Stimulated activated CD4-positive, alpha-beta T cell treated with anti-CD3 and anti-CD28 coated beads, Interleukin-1b, Interleukin-23, amount 100 ng/mL, for 1 hour (primary cell): Measurements from ENCODE around the gene RNASET2.
"Not testable (repeated sequence)": the region's sequence is repeated elsewhere in the genome, so short reads cannot be mapped to it uniquely, and the experiment has no call there.

ENCODE experiments used
- DNase-seq, 2 donors: peaks; one replicate each; pipeline ENCODE4 v3.0.0-alpha.2; 2020; ENCODE audit warnings: low read depth in 2 of 2

The RNASET2 gene

DNA sequence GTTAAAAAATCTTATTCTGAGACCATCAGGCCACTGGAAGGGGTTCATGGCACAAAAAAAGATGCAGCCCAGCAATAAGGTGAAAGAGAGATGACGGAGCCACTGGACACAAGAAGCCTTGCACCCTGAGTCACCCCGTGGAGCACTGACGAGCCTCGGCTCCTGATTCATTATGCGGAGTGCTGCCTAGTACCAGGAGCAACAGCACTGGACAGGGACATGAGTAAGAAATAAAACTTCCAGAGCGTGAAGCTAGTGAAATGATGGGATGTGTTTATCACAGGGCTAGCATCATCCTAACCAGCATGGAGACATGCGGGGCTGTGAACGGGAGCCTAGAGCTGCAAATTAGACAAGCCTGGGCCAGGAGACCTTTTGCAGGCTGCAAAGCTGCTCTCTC is 53.3 kb downstream of the RNASET2 start:
- DNase-seq: no peak

DNA sequence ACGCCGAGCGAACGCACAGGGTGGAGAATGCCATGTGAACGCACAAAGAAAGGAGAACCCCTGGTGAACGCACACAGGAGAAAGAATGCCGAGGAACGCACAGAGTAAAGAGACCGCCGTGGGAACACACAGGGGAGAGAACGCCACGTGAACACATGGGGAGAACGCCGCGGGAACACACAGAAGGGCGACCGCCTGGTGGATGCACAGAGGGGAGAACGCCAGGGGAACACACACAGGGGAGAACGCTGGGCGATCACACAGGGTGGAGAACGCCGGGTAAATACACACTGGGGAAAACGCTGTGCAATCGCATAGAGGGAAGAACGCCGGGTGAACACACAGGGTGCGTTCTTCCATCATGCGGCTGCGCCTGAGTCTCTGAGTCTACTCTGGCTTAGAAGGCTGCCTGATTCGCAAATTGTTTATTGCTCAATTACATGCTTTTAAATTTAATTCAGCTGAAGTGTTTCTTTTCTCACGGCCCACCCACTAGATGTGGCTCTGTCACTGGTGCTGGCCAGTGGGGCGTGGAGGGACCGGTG is 54.1 kb downstream of the RNASET2 start:
- DNase-seq: no peak

DNA sequence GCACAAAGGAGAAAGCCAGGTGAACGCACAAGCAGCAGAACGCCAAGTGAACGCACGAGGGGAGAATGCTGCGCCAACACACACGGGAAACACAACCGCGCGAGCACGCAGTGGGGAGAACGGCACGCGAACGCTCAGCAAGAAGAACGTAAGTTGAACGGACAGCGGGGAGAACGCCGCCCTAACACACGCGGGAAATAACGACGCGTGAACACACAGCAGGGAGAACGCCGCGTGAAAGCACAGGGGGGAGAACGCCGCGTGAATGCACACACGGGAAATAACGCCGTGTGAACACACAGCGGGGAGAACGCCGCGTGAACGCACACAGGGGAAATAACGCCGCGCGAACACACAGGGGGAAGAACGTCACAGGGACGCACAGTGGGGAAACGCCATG is 54.7 kb downstream of the RNASET2 start:
- DNase-seq: no peak

DNA sequence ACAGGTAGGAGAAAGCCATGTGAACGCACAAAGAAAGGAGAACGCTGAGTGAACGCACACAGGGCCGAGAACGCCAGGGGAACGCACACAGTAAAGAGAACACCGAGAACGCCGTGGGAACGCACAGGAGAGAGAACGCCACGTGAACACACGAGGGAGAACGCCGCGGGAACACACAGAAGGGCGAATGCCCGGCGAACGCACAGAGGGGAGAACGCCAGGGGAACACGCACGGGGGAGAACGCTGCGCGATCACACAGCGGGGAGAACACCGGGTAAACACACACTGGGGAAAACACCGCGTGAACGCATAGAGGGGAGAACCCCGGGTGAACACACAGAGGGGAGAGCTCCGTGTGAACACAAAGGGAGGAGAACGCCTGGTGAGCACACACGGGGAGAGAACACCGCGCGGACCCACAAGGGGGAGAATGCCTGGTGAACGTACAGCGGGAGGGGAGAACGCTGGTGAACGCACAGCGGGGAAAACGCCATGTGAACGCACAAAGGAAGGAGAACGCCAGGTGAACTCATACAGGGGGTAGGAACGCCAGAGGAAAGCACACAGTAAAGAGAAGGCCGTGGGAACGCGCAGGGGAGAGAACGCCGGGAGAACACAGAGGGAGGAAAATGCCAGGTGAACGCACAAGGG is 55.3 kb downstream of the RNASET2 start:
- no peak for DNase-seq

DNA sequence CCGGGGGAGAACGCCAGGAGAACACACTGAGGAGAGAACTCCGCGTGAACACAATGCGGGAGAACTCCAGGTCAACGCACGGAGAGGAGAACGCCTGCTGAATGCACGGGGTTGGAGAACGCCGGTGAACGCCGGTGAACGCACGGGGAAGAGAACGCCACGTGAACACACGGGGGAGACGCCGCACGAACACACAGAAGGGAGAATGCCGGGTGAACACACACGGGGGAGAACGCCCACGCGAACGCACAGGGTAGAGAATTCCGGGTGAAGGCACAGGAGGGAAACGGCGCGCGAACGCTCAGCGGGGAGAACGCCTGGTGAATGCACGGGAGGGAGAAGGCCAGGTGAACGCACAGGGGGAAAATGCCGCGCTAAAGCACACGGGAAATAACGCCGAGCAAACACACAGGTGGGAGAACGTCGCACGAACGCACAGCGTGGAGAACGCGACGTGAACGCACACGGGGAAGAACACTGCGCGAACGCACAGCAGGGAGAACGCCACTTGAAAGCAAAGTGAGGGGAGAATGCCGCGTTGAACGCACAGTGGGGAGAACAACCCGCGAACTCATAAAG is 56.1 kb downstream of the RNASET2 start:
- DNase-seq: no peak

DNA sequence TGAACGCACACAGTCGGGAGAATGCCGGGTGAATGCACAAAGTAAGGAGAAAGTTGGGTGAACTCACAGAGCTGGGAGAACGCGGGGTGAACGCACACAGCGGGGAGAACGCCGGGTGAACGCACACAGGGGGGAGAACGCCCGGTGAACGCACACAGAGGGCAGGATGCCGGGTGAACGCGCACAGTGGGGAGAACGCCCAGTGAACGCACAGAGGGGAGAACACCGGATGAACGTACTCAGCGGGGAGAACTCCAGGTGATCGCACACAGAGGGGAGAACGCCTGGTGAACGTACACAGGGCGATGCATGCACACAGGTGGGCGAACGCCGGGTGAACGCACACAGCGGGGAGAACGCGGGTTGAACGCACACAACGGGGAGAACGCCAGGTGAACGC is 57.4 kb downstream of the RNASET2 start:
- no peak for DNase-seq

DNA sequence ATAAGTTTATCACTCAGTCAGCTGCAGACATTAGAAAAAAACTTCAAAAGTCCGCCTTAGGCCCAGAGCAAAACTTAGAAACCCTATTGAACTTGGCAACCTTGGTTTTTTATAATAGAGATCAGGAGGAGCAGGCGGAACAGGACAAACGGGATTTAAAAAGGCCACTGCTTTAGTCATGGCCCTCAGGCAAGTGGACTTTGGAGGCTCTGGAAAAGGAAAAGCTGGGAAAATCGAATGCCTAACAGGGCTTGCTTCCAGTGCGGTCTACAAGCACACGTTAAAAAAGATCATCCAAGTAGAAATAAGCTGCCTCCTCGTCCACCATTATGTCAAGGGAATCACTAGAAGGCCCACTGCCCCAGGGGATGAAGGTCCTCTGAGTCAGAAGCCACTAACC is 61.7 kb downstream of the RNASET2 start:
- DNase-seq: not testable (repeated sequence)

DNA sequence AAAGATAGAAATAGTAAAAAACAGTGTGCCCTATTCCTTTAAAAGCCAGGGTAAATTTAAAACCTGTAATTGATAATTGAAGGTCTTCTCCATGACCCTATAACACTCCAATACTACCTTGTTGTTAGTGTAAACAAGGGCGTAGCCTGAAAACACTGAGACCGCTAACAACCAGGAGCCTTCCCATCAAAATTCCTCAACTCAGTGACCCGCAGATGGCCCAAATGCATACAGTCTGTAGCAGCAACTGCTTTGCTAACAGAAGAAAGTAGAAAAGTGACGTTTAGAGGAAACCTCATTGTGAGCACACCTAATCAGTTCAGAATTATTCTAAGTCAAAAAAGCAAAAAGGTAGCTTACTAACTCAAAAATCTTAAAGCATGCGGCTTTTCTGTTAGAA is 63.9 kb downstream of the RNASET2 start:
- DNase-seq: not testable (repeated sequence)

DNA sequence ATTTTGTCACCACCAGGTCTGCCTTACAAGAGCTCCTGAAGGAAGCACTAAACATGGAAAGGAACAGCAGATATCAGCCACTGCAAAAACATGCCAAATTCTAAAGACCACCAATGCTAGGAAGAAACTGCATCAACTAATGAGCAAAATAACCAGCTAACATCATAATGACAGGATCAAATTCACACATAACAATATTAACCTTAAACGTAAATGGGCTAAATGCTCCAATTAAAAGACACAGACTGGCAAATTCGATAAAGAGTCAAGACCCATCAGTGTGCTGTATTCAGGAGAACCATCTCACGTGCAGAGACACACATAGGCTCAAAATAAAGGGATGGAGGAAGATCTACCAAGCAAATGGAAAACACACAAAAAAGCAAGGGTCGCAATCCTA is 69.6 kb downstream of the RNASET2 start:
- DNase-seq: not testable (repeated sequence)

DNA sequence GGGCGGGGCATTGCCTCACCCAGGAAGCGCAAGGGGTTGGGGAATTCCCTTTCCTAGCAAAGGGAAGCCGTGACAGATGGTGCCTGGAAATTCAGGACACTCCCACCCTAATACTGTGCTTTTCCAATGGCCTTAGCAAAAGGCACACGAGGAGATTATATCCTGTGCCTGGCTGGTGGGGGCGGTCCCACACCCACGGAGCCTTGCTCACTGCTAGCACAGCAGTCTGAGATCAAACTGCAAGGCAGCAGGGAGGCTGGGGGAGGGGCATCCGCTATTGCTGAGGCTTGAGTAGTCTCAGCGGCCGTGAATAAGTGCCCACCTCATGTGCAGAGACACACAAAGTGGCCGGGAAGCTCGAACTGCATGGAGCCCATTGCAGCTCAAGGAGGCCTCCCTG is 71.4 kb downstream of the RNASET2 start:
- not testable (repeated sequence) for DNase-seq

DNA sequence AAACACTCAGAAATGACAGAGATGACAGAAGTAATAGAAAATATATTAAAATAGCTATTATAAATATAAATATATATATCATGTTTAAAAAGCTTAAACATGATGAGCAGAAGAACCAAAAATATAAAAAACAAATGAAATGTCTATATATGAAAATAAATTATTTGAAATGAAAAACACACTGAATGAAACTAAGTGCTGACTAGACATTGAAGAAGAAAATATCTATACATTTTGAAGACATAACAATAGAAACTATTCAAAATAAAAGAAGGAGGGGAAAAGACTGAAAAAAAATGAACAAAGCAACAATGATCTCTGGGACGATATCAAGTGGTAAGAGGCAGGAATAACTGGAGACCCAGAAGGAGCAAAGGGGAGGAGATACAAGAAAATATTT is 76.8 kb downstream of the RNASET2 start:
- no peak for DNase-seq
